ENCODE measurements around the gene LAPTM5. TPM values are rescaled to one million over a fixed set of nuclear protein-coding genes. Genes with fewer than 3 reads are reported as not detected.

LAPTM5 gene
- total RNA-seq, 1 experiment from 2014 or later: 1.5 TPM

DNA sequence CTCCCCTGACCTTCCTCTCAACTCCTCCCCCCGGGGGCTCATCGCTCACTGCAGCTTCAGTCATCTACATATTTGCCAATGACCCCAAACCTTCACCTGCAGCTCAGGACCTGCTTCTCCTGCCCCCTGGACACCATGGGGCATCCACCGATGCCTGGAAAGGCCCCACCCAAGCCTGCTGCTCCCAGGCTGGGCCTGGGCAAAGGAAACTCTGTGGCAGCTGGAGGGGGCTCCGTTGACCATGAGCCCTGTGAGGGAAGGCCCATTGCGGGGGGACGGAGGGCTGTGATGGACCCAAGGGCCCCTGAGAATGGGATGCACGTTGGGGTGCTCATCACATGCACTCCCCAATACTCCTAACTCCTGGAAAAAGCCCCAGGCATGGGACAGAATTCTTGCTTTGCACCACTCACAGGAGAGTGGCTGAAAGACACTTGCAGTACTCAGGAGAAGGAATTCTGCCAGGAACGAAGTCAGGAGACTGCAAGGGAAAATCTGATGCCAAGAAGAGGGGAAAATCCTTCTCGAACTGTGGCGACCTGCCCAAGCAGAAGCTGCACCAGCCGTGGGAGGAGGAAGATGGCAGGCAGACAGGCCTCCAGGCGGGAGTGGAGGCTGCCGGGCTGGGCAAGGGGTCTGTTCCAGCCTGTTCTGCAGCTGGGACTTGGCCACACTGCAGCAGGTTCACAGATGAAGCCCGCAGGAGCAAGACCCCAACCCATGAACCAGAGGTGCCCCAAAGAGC lies 52.6 kb downstream of the LAPTM5 start:
- POLR2A ChIA-PET: no interaction called here
- Histone ChIP-seq H3K27me3 (ENCODE audit: insufficient read depth, low read length) (no peaks in the 10 kb centered on the region), H3K4me1 (ENCODE audit: control insufficient read depth in 1 of 2, insufficient read depth in 2 of 2, low read length in 2 of 2) (peaks cover 3 to 27% of the 10 kb centered on the region in 2 experiments; a peak in 3 of 4 replicates), H3K9me2 (ENCODE audit: insufficient read depth) (no peaks in the 10 kb centered on the region), H3K36me3 (ENCODE audit: control insufficient read depth in 1 of 2, insufficient read depth in 2 of 2, low read length in 2 of 2) (no peaks in the 10 kb centered on the region), H4K20me1 (ENCODE audit: insufficient read depth) (no peaks in the 10 kb centered on the region), H3K4me2 (ENCODE audit: low read length) (no peak overlapping the region), H3K4me3 (replicated peaks in 1 of 2; ENCODE audit: low read depth in 1 of 2, low read length in 2 of 2) (no peak overlapping the region), H3K9me3 (ENCODE audit: control insufficient read depth in 1 of 2, insufficient read depth in 1 of 2, low read depth in 1 of 2, low read length in 2 of 2) (no peaks in the 10 kb centered on the region), H2AFZ (ENCODE audit: low read depth, low read length, poor library complexity, severe bottlenecking) (no peak overlapping the region), H3K79me2 (ENCODE audit: insufficient read depth, low read length) (no peaks in the 10 kb centered on the region), H3K9ac (ENCODE audit: low read length) (no peak overlapping the region), H3K27ac (ENCODE audit: low read depth, low read length) (no peak overlapping the region)
- DNase-seq (ENCODE audit: low read depth, low spot score) (no peak), ATAC-seq (no peak)
- no TSS peak for BruUV-seq (replicated peaks)
- intact Hi-C loops (cut with micrococcal nuclease): loop anchor here (5.0 to 10.0 kb wide), 3 partner anchors 270 to 910 kb away; no protein-coding TSS in a partner anchor
- no peak for TF ChIP-seq EZH2phosphoT487 (IDR thresholded peaks at IDR 0.05; ENCODE audit: borderline replicate concordance)
- TF ChIP-seq, protein P1, sequence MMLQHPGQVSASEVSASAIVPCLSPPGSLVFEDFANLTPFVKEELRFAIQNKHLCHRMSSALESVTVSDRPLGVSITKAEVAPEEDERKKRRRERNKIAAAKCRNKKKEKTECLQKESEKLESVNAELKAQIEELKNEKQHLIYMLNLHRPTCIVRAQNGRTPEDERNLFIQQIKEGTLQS (IDR thresholded peaks at IDR 0.05): no peak
- TF ChIP-seq FOSL1 (IDR thresholded peaks at IDR 0.05; ENCODE audit: low read depth): no peak
- TF ChIP-seq, protein P2, sequence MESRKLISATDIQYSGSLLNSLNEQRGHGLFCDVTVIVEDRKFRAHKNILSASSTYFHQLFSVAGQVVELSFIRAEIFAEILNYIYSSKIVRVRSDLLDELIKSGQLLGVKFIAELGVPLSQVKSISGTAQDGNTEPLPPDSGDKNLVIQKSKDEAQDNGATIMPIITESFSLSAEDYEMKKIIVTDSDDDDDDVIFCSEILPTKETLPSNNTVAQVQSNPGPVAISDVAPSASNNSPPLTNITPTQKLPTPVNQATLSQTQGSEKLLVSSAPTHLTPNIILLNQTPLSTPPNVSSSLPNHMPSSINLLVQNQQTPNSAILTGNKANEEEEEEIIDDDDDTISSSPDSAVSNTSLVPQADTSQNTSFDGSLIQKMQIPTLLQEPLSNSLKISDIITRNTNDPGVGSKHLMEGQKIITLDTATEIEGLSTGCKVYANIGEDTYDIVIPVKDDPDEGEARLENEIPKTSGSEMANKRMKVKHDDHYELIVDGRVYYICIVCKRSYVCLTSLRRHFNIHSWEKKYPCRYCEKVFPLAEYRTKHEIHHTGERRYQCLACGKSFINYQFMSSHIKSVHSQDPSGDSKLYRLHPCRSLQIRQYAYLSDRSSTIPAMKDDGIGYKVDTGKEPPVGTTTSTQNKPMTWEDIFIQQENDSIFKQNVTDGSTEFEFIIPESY (IDR thresholded peaks at IDR 0.05; ENCODE audit: extremely low read depth, insufficient replicate concordance, low read length): no peak
- TF ChIP-seq EGR1 (IDR thresholded peaks at IDR 0.05; ENCODE audit: low read depth): no peak
- no peak for TF ChIP-seq SP1 (IDR thresholded peaks at IDR 0.05; ENCODE audit: low read depth)
- TF ChIP-seq, protein P3, sequence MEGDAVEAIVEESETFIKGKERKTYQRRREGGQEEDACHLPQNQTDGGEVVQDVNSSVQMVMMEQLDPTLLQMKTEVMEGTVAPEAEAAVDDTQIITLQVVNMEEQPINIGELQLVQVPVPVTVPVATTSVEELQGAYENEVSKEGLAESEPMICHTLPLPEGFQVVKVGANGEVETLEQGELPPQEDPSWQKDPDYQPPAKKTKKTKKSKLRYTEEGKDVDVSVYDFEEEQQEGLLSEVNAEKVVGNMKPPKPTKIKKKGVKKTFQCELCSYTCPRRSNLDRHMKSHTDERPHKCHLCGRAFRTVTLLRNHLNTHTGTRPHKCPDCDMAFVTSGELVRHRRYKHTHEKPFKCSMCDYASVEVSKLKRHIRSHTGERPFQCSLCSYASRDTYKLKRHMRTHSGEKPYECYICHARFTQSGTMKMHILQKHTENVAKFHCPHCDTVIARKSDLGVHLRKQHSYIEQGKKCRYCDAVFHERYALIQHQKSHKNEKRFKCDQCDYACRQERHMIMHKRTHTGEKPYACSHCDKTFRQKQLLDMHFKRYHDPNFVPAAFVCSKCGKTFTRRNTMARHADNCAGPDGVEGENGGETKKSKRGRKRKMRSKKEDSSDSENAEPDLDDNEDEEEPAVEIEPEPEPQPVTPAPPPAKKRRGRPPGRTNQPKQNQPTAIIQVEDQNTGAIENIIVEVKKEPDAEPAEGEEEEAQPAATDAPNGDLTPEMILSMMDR (IDR thresholded peaks at IDR 0.05 in 2 of 3, conservative IDR thresholded peaks at IDR 0.05 in 1 of 3; ENCODE audit: borderline replicate concordance in 1 of 3, insufficient read depth in 1 of 3, low read depth in 2 of 3, low read length in 2 of 3): no peak
- TF ChIP-seq, protein P4, sequence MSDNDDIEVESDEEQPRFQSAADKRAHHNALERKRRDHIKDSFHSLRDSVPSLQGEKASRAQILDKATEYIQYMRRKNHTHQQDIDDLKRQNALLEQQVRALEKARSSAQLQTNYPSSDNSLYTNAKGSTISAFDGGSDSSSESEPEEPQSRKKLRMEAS (IDR thresholded peaks at IDR 0.05): no peak
- TF ChIP-seq JUND (IDR thresholded peaks at IDR 0.05): no peak
- no peak for TF ChIP-seq CEBPB (IDR thresholded peaks at IDR 0.05; ENCODE audit: low read depth)
- no peak for TF ChIP-seq SIN3A (IDR thresholded peaks at IDR 0.05; ENCODE audit: low read depth)
- CTCF ChIA-PET: no interaction called here
- RAD21 ChIA-PET (ENCODE audit: low non-redundant PET in 1 of 2, low total read pairs in 2 of 2, uncharacterized antibody in 2 of 2, unreplicated experiment in 2 of 2): no interaction called here

Data from HCT116 (cell line).